Measurements from ENCODE around the gene KLHL42.

The KLHL42 gene

GRCh38 chr12:27823038-27823437, 43.0 kb downstream of the KLHL42 start:
- TF ChIP-seq ZNF580 (tag by site-specific recombination; IDR thresholded peaks at IDR 0.05) = no peak
- TF ChIP-seq ZBTB11 (tag by site-specific recombination; conservative IDR thresholded peaks at IDR 0.05; ENCODE audit: low read depth) = no peak
- TF ChIP-seq ZNF514 (tag by site-specific recombination; IDR thresholded peaks at IDR 0.05) = no peak
- TF ChIP-seq ZNF473 (tag by site-specific recombination; IDR thresholded peaks at IDR 0.05) = no peak
- TF ChIP-seq ZNF449 (tag by site-specific recombination; IDR thresholded peaks at IDR 0.05) = no peak
- TF ChIP-seq ZBTB8A (tag by site-specific recombination; IDR thresholded peaks at IDR 0.05) = no peak
- TF ChIP-seq ZNF169 (tag by site-specific recombination; IDR thresholded peaks at IDR 0.05) = no peak
- TF ChIP-seq ZSCAN23 (tag by site-specific recombination; IDR thresholded peaks at IDR 0.05) = no peak
- TF ChIP-seq MYNN (tag by site-specific recombination; IDR thresholded peaks at IDR 0.05; ENCODE audit: borderline replicate concordance) = no peak
- no peak for TF ChIP-seq ZNF248 (tag by site-specific recombination; IDR thresholded peaks at IDR 0.05)
- no peak for TF ChIP-seq ZNF16 (tag by site-specific recombination; IDR thresholded peaks at IDR 0.05; ENCODE audit: low read depth)
- POLR2A ChIA-PET = no interaction called here
- Histone ChIP-seq H3K27ac (ENCODE audit: extremely low read depth, low read depth, low read length) (no peak overlapping the region), H3K36me3 (ENCODE audit: control insufficient read depth in 2 of 2, insufficient read depth in 1 of 2, low read length in 2 of 2) (no peaks in the 10 kb centered on the region), H3K4me1 (ENCODE audit: control insufficient read depth, insufficient read depth, low read length) (no peaks in the 10 kb centered on the region), H3K9me3 (ENCODE audit: control insufficient read depth, insufficient read depth, low read depth, low read length) (no peaks in the 10 kb centered on the region), H3K4me3 (ENCODE audit: low read depth, low read length) (no peak overlapping the region)
- CTCF ChIA-PET = interaction anchor here (1.8 kb wide), 1 partner anchor 90 kb away, joined by 4 read pairs; no protein-coding TSS in a partner anchor

GRCh38 chr12:27824126-27824842, 44.3 kb downstream of the KLHL42 start:
- Histone ChIP-seq H3K27ac (ENCODE audit: extremely low read depth, low read depth, low read length) (no peak overlapping the region), H3K4me1 (ENCODE audit: control insufficient read depth, insufficient read depth, low read length) (no peaks in the 10 kb centered on the region), H3K36me3 (ENCODE audit: control insufficient read depth in 2 of 2, insufficient read depth in 1 of 2, low read length in 2 of 2) (no peaks in the 10 kb centered on the region), H3K9me3 (ENCODE audit: control insufficient read depth, insufficient read depth, low read depth, low read length) (no peaks in the 10 kb centered on the region), H3K4me3 (ENCODE audit: low read depth, low read length) (no peak overlapping the region)
- CTCF ChIA-PET = interaction anchor here (1.8 kb wide), 1 partner anchor 91 kb away, joined by 4 read pairs; no protein-coding TSS in a partner anchor
- TF ChIP-seq ZNF510 (tag by site-specific recombination; IDR thresholded peaks at IDR 0.05; ENCODE audit: insufficient replicate concordance) (no peak), OVOL3 (tag by site-specific recombination; IDR thresholded peaks at IDR 0.05) (no peak), ZBTB7A (tag by site-specific recombination; IDR thresholded peaks at IDR 0.05; ENCODE audit: low read depth) (no peak), ZNF341 (tag by site-specific recombination; IDR thresholded peaks at IDR 0.05; ENCODE audit: low read depth) (no peak), ZNF157 (tag by site-specific recombination; IDR thresholded peaks at IDR 0.05) (no peak), ZNF114 (tag by site-specific recombination; IDR thresholded peaks at IDR 0.05) (no peak), ZNF629 (tag by site-specific recombination; IDR thresholded peaks at IDR 0.05) (no peak), ZNF146 (tag by site-specific recombination; IDR thresholded peaks at IDR 0.05) (no peak), ZNF354C (tag by site-specific recombination; IDR thresholded peaks at IDR 0.05; ENCODE audit: borderline replicate concordance, low read depth) (no peak), PRDM10 (tag by site-specific recombination; IDR thresholded peaks at IDR 0.05) (no peak), ZXDB (tag by site-specific recombination; IDR thresholded peaks at IDR 0.05) (no peak)
- POLR2A ChIA-PET = no interaction called here

Measured in HEK293 (cell line).